MM.1S (cell line): ENCODE measurements around the gene SORBS2.
A peak's percentile ranks its signal among the peaks of the same experiment; 100 is the strongest.

Source experiments
- DNase-seq: peaks from one replicate; pipeline ENCODE4 v3.0.0-alpha.2; 2015
- H2AFZ ChIP-seq: fragments of 300-600 bp; sonication (generic); 2 replicates; pipeline ENCODE4 v1.6.0; 2016; ENCODE audit warnings: antibody characterized with exemption, low read length
- H3F3A ChIP-seq: fragments of 300-600 bp; sonication (generic); 2 replicates; pipeline ENCODE4 v1.6.1; 2016; ENCODE audit warnings: mild to moderate bottlenecking, antibody characterized with exemption, low read length, moderate library complexity, mixed read lengths; ENCODE audit not compliant: insufficient read depth
- H3K27ac ChIP-seq: fragments of 300-600 bp; sonication (generic); 2 replicates; pipeline ENCODE4 v1.5.1; 2016; ENCODE audit warnings: mild to moderate bottlenecking, low read length
- H3K27me3 ChIP-seq: fragments of 300-600 bp; sonication (generic); replicated peaks from 2 replicates; pipeline ENCODE4 v1.6.0; 2016; ENCODE audit warnings: low read length; ENCODE audit not compliant: insufficient read depth
- H3K36me3 ChIP-seq: fragments of 300-600 bp; sonication (generic); replicated peaks from 2 replicates; pipeline ENCODE4 v1.6.1; 2016; ENCODE audit warnings: mild to moderate bottlenecking, low read length, mixed read lengths; ENCODE audit not compliant: insufficient read depth
- H3K4me1 ChIP-seq: fragments of 300-600 bp; sonication (generic); 2 replicates; pipeline ENCODE4 v1.6.1; 2016; ENCODE audit warnings: low read length, mixed read lengths
- H3K4me2 ChIP-seq: fragments of 300-600 bp; sonication (generic); 2 replicates; pipeline ENCODE4 v1.6.0; 2016; ENCODE audit warnings: low read depth, low read length
- H3K4me3 ChIP-seq: fragments of 300-600 bp; sonication (generic); 2 replicates; pipeline ENCODE4 v1.5.1; 2016; ENCODE audit warnings: low read length, mixed read lengths
- H3K79me2 ChIP-seq: fragments of 300-600 bp; sonication (generic); 2 replicates; pipeline ENCODE4 v1.6.1; 2016; ENCODE audit warnings: mixed run types, low read length, mixed read lengths
- H3K9ac ChIP-seq: fragments of 300-600 bp; sonication (generic); 2 replicates; pipeline ENCODE4 v1.6.1; 2016; ENCODE audit warnings: low read length, mixed read lengths
- H3K9me2 ChIP-seq: fragments of 300-600 bp; sonication (generic); replicated peaks from 2 replicates; pipeline ENCODE4 v1.6.1; 2016; ENCODE audit warnings: mild to moderate bottlenecking, low read length, mixed read lengths; ENCODE audit not compliant: insufficient read depth
- H3K9me3 ChIP-seq: fragments of 300-600 bp; sonication (generic); replicated peaks from 2 replicates; pipeline ENCODE4 v1.6.1; 2016; ENCODE audit warnings: mild to moderate bottlenecking, low read length, mixed read lengths; ENCODE audit not compliant: insufficient read depth
- H4K20me1 ChIP-seq: fragments of 300-600 bp; sonication (generic); 2 replicates; pipeline ENCODE4 v1.6.1; 2016; ENCODE audit warnings: mild to moderate bottlenecking, low read length, moderate library complexity, mixed read lengths; ENCODE audit not compliant: insufficient read depth
- CTCF ChIP-seq: fragments of 300-600 bp; sonication (generic); IDR thresholded peaks from 2 replicates; pipeline ENCODE4 v1.5.1; 2016; ENCODE audit warnings: antibody characterized with exemption, low read length, mixed read lengths
- EZH2 ChIP-seq: fragments of 300-600 bp; sonication (generic); optimal IDR thresholded peaks from 2 replicates; pipeline ENCODE3; 2017; ENCODE audit warnings: low read depth, mild to moderate bottlenecking, antibody characterized with exemption, low read length, mixed read lengths
- EZH2phosphoT487 ChIP-seq: fragments of 300-600 bp; sonication (generic); IDR thresholded peaks from 2 replicates; pipeline ENCODE4 v1.6.1; 2018; ENCODE audit warnings: antibody characterized with exemption, low read length

SORBS2 gene

GRCh38 chr4:185576314-185576961, 235.6 kb downstream of the SORBS2 start:
- Histone ChIP-seq H3K4me2 (no peak overlapping the region), H3K36me3 (no peaks in the 10 kb centered on the region), H3K27ac (no peak overlapping the region), H3F3A (no peaks in the 10 kb centered on the region), H3K4me1 (0 out of 2 replicates have a peak, but pooled peaks cover 5% of the 10 kb centered on the region), H3K4me3 (no peak overlapping the region), H3K79me2 (no peaks in the 10 kb centered on the region), H3K27me3 (no peaks in the 10 kb centered on the region), H3K9ac (no peak overlapping the region), H3K9me2 (no peaks in the 10 kb centered on the region), H4K20me1 (no peaks in the 10 kb centered on the region), H3K9me3 (no peaks in the 10 kb centered on the region), H2AFZ (no peak overlapping the region)
- no peak for DNase-seq
- no peak for TF ChIP-seq EZH2phosphoT487
- TF ChIP-seq EZH2 = no peak
- TF ChIP-seq CTCF = no peak

- Histone ChIP-seq H3K9me2 (no peaks in the 10 kb centered on the region), H2AFZ (peak overlapping the region; percentile 20; the same call in 1 of the 2 replicates), H3F3A (no peaks in the 10 kb centered on the region), H3K36me3 (no peaks in the 10 kb centered on the region), H3K4me1 (0 out of 2 replicates have a peak, but pooled peaks cover 5% of the 10 kb centered on the region), H3K79me2 (no peaks in the 10 kb centered on the region), H3K4me2 (no peak overlapping the region), H3K9ac (no peak overlapping the region), H3K27me3 (no peaks in the 10 kb centered on the region), H3K4me3 (no peak overlapping the region), H3K27ac (no peak overlapping the region), H4K20me1 (no peaks in the 10 kb centered on the region), H3K9me3 (no peaks in the 10 kb centered on the region)
- TF ChIP-seq EZH2phosphoT487 (no peak), CTCF (no peak), EZH2 (no peak)
- no peak for DNase-seq
These were observed 238.3 kb downstream of the SORBS2 start for GRCh38 chr4:185573651-185574199.

GRCh38 chr4:185570727-185571126, 241.3 kb downstream of the SORBS2 start:
- H3K27ac ChIP-seq = no peak overlapping the region
- no peak overlapping the region for H2AFZ ChIP-seq
- H3K4me1 ChIP-seq = 0 out of 2 replicates have a peak, but pooled peaks cover 5% of the 10 kb centered on the region
- DNase-seq = no peak
- no peak for TF ChIP-seq CTCF
- no peak for TF ChIP-seq EZH2
- no peak for TF ChIP-seq EZH2phosphoT487
- H3K9me3 ChIP-seq = no peaks in the 10 kb centered on the region
- H3K79me2 ChIP-seq = no peaks in the 10 kb centered on the region
- no peak overlapping the region for H3K4me3 ChIP-seq
- H3K27me3 ChIP-seq = no peaks in the 10 kb centered on the region
- no peaks in the 10 kb centered on the region for H4K20me1 ChIP-seq
- H3K9me2 ChIP-seq = no peaks in the 10 kb centered on the region
- H3K4me2 ChIP-seq = no peak overlapping the region
- H3K9ac ChIP-seq = no peak overlapping the region
- H3F3A ChIP-seq = no peaks in the 10 kb centered on the region
- no peaks in the 10 kb centered on the region for H3K36me3 ChIP-seq
